C4-2B (cell line): ENCODE measurements around the gene STYX.

Source experiments
- ZFX ChIP-seq: fragments of 450-650 bp; IDR thresholded peaks from 2 replicates; pipeline ENCODE4 v1.6.1; 2017
- TF ChIP-seq, protein P1 (sequence below): fragments of 450-650 bp; conservative IDR thresholded peaks from 2 replicates; pipeline ENCODE4 v1.5.1; 2017; ENCODE audit warnings: mild to moderate bottlenecking

DNA sequence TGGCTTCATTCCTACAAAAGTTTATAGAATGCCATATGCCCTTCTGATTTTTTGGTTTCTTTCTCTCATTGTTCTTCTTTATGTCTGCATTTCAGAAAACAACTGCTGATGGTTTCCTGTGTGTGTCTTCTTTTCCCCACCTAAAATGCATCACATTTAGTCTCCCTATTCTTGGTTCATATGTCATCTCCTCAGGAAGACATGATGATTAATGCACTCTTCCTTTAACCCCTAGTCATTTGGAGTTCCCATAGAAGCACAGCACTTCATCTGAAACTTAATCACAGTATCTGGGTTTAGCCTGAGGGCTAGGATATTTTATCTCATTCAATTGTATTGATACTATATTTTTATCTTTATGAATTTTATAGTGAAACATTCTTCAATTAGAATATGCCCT is 39.9 kb downstream of the STYX start:
- TF ChIP-seq, protein P1, sequence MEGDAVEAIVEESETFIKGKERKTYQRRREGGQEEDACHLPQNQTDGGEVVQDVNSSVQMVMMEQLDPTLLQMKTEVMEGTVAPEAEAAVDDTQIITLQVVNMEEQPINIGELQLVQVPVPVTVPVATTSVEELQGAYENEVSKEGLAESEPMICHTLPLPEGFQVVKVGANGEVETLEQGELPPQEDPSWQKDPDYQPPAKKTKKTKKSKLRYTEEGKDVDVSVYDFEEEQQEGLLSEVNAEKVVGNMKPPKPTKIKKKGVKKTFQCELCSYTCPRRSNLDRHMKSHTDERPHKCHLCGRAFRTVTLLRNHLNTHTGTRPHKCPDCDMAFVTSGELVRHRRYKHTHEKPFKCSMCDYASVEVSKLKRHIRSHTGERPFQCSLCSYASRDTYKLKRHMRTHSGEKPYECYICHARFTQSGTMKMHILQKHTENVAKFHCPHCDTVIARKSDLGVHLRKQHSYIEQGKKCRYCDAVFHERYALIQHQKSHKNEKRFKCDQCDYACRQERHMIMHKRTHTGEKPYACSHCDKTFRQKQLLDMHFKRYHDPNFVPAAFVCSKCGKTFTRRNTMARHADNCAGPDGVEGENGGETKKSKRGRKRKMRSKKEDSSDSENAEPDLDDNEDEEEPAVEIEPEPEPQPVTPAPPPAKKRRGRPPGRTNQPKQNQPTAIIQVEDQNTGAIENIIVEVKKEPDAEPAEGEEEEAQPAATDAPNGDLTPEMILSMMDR = no peak
- TF ChIP-seq ZFX = no peak
